ENCODE measurements around the gene CGAS. TPM values are rescaled to one million over a fixed set of nuclear protein-coding genes. Genes with fewer than 3 reads are reported as not detected.
"Not testable (repeated sequence)": the region's sequence is repeated elsewhere in the genome, so short reads cannot be mapped to it uniquely, and the experiment has no call there.

CGAS gene
- total RNA-seq, 4 donors from 2014 or later = 0.49 to 1.6 (median 1.2) TPM

- no peaks in the 10 kb centered on the region for H3K36me3 ChIP-seq
- in situ Hi-C loops (cut with MboI; ENCODE audit: low sequenced_read_pairs in 4 of 4) = no loop called here
- peaks cover 0 to 13% (median 0%) of the 10 kb centered on the region in 3 donors for H3K27me3 ChIP-seq
- TF ChIP-seq CTCF (IDR thresholded peaks at IDR 0.05 in 4 of 5, conservative IDR thresholded peaks at IDR 0.05 in 1 of 5) (no peak), POLR2A (IDR thresholded peaks at IDR 0.05) (no peak)
- no peak overlapping the region for H3K27ac ChIP-seq
- DNase-seq (no peak), ATAC-seq (no peak)
- H3K9me3 ChIP-seq = no peaks in the 10 kb centered on the region
- H3K4me1 ChIP-seq = no peaks in the 10 kb centered on the region
- no peak overlapping the region for H3K4me3 ChIP-seq
- intact Hi-C loops (cut with DNase I; ENCODE audit: low total_unique reads) = no loop called here
These were observed 62.2 kb downstream of the CGAS start for GRCh38 chr6:73389854-73390253.

DNA sequence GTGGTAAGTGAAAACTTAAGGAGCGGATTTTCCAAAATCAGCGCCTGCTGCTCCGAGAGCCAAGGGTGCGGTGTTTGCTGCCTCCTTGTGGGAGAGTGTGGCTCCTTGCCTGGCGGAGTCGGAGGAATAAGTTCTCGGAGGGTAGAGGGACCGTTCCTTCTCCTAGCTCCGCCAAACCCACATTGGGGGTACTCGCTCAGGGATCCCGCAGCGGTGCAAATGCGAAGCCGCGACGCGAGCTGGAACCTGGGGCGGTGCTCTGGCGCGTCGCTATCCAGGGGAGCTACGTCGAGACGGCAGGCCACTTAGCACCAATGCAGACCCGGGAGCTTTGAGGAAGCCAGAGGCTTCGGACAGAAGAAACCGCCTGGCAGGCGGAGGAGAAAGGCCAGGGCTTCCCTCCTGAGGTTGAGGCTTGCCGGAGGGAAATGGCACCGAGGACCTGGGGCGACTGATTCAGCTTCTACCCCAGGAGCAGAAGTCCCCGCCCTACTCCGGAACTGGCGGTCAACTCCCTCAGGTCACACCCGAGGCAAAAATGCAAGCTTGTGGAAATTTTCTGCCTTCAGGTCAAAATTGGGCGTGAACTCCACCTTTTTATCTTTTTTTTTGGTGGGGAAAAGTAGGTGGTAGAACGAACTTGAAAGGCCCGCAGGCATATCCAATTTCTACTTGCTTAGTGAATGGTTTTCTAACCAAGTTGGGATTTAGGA lies 63.1 kb downstream of the CGAS start:
- ATAC-seq (peak in 1 of 2 donors; percentile 33), DNase-seq (peak in 1 of 2 donors; percentile 12)
- Histone ChIP-seq H3K36me3 (no peaks in the 10 kb centered on the region), H3K4me3 (peak overlapping the region; percentile 42 to 58 (median 56)), H3K9me3 (no peaks in the 10 kb centered on the region), H3K27me3 (peaks cover 0 to 13% (median 0%) of the 10 kb centered on the region in 3 donors), H3K27ac (no peak overlapping the region), H3K4me1 (no peaks in the 10 kb centered on the region)
- intact Hi-C loops (cut with DNase I; ENCODE audit: low total_unique reads) = no loop called here
- TF ChIP-seq POLR2A (IDR thresholded peaks at IDR 0.05) = no peak
- TF ChIP-seq CTCF (IDR thresholded peaks at IDR 0.05 in 4 of 5, conservative IDR thresholded peaks at IDR 0.05 in 1 of 5) = peak in 3 of 5 experiments; percentile 28 to 42 (median 32)
- in situ Hi-C loops (cut with MboI; ENCODE audit: low sequenced_read_pairs in 4 of 4) = no loop called here

DNA sequence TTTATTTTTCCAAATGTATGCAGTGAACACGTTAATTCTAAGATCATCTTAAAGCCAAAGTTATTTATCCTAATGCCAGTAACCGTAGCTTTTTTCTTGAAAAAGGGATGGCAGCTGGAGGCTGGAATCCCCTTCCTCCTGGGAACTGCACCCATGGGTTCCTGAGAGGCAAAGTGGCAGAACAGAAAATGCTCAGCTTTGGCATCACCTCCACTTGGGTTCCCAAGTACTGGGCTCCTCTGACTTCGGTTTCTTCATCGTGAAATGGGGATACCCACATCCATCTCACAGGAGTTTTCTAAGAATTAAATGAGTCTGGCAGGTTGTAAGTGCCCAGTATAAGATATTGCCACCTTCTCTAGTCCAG lies 63.7 kb downstream of the CGAS start:
- peak overlapping the region; percentile 42 to 58 (median 56) for H3K4me3 ChIP-seq
- intact Hi-C loops (cut with DNase I; ENCODE audit: low total_unique reads) = no loop called here
- H3K36me3 ChIP-seq = no peaks in the 10 kb centered on the region
- ATAC-seq (no peak), DNase-seq (no peak)
- peaks cover 0 to 13% (median 0%) of the 10 kb centered on the region in 3 donors for H3K27me3 ChIP-seq
- in situ Hi-C loops (cut with MboI; ENCODE audit: low sequenced_read_pairs in 4 of 4) = no loop called here
- H3K4me1 ChIP-seq = no peaks in the 10 kb centered on the region
- no peak for TF ChIP-seq POLR2A (IDR thresholded peaks at IDR 0.05)
- TF ChIP-seq CTCF (IDR thresholded peaks at IDR 0.05 in 4 of 5, conservative IDR thresholded peaks at IDR 0.05 in 1 of 5) = no peak
- no peak overlapping the region for H3K27ac ChIP-seq
- no peaks in the 10 kb centered on the region for H3K9me3 ChIP-seq

GRCh38 chr6:73382462-73383113 lies 69.5 kb downstream of the CGAS start:
- Histone ChIP-seq H3K4me1 (no peaks in the 10 kb centered on the region), H3K9me3 (no peaks in the 10 kb centered on the region), H3K27ac (no peak overlapping the region), H3K4me3 (no peak overlapping the region), H3K36me3 (no peaks in the 10 kb centered on the region), H3K27me3 (peaks cover 0 to 6% (median 0%) of the 10 kb centered on the region in 3 donors)
- in situ Hi-C loops (cut with MboI; ENCODE audit: low sequenced_read_pairs in 4 of 4) (no loop called here), intact Hi-C loops (cut with DNase I; ENCODE audit: low total_unique reads) (no loop called here)
- TF ChIP-seq CTCF (IDR thresholded peaks at IDR 0.05 in 4 of 5, conservative IDR thresholded peaks at IDR 0.05 in 1 of 5) (no peak), POLR2A (IDR thresholded peaks at IDR 0.05) (no peak)
- DNase-seq (no peak), ATAC-seq (no peak)

DNA sequence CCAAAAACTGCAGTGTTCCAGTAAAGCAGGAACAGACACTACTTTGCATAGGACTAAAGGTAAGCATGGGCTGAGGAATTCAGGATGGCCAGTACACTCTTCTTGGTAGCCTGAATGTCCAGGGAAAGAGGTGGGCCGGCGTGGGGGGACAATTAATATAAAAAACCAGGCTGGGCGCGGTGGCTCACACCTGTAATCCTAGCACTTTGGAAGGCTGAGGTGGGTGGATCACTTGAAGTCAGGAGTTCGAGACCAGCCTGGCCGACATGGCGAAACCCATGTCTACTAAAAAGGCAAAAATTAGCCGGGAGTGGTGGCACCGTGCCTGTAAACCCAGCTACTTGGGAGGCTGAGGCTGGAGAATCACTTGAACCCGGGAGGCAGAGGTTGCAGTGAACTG lies 70.6 kb downstream of the CGAS start:
- H3K4me3 ChIP-seq; H3K27ac ChIP-seq; H3K27me3 ChIP-seq; DNase-seq; H3K9me3 ChIP-seq; ATAC-seq; in situ Hi-C loops (cut with MboI; ENCODE audit: low sequenced_read_pairs in 4 of 4); intact Hi-C loops (cut with DNase I; ENCODE audit: low total_unique reads); H3K4me1 ChIP-seq; H3K36me3 ChIP-seq: not testable (repeated sequence)
